ENCODE results near the gene TEK.
A peak's percentile ranks its signal among the peaks of the same experiment; 100 is the strongest.

TEK gene

DNA sequence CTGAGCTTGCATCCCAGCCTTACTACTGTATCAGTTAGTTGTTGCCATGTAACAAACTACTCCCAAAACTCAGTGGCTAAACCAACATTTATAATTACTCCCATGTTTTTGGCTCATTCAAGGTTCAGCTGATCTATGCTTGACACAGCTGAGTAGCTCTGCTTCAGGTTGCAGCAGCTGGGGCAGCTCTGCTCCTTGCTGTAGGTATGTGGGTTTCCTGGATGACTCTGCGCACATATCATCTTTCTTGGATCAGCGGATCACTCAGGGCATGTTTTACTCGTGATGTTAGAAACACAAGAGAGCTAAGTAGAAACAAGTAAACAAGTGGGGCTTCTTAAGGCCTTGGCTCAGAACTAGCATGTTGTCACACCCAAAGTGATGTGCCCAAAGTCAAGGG lies 15.1 kb downstream of the TEK start:
- no peak for DNase-seq

DNA sequence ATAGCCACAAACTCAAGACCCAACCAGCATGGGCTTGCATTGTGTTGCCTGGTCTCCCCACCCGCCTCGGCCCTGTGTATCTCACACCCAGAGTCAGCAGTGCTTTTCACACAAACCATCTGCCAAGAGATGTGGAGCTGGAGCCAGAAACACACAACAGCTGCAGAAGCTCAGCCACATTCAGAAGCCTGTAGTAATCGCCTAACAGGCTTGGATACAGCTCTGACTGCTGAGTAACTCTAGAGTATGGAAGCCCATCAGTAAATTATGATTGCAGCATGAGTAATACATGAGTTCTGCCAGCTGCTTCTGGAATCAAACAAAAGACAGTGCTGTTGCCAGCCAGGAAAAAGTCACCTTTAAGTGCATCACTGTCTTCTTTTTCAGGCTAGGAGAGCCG lies 16.0 kb downstream of the TEK start:
- DNase-seq: peak in 49 of 58 donors; percentile 3 to 80 (median 35)

DNA sequence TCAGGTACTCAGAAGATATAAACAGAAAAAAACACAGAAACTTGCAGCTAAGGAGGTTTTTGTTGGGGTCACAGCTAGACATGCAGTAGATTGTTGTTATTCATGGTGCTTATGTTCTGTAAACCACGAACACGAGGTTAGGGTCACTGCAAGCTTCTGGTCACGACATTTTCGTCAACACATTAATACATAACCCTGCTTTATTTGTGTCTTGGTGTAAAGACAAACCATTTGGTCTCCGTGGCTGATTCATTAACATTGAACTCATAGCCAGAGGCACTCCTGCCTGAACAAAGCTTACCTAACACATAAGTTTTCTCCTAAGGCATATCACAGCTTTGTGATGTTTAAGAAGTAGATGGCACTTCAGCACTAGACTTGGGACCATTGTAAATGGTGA lies 16.9 kb downstream of the TEK start:
- DNase-seq: no peak

DNA sequence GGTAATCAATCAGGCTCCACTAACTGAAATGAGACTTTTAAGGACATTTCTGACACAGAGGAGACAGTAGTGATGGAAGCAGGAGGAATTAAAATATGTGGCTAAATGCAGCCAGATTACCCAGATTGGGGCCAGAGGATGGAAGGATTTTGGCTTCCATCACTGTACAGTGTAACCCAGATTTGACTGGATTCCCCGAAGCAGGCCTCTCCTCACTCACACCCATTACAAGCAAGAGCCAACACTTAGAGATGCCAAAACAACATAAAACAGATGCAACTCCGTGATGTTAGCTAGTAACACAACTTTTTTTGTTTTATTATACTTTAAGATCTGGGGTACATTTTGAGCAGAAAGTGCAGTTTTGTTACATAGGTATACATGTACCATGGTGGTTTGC lies 17.6 kb downstream of the TEK start:
- no peak for DNase-seq

DNA sequence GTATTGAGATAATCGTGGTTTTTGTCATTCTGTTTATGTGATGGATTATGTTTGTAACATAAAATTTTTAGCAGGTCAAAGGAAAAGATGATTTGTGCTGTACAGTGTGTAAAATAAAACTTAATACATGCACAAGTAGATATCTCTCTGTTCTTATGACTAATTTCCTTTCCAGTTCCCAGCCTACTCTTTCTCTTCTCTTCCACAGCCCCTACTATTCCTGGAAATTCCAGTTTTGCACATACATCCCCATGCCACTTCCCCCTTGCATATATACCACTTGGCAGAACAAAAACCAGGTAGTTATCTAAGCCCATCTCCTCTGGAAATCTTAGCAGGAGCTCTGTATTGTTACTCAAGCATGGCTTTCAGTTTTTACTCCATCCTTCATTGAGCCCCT lies 20.2 kb downstream of the TEK start:
- DNase-seq: no peak

DNA sequence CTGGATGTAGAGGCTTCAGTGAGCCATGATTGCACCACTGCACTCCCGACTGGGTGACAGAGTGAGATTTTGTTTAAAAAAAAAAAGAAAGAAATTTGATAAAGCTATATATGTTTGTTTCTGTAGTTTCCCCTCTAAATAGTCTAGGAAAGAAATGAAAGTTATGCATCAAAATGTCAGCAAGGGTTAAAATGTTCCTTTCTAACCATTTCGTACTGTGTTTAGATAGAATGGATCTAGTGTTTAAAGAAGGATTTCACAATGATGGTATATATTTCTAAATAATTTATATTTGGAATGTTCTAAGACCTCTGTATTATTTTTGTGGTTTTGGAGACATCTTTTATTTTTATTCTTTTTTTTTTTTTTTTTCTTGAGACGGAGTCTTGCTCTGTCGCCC lies 22.7 kb downstream of the TEK start:
- no peak for DNase-seq

DNA sequence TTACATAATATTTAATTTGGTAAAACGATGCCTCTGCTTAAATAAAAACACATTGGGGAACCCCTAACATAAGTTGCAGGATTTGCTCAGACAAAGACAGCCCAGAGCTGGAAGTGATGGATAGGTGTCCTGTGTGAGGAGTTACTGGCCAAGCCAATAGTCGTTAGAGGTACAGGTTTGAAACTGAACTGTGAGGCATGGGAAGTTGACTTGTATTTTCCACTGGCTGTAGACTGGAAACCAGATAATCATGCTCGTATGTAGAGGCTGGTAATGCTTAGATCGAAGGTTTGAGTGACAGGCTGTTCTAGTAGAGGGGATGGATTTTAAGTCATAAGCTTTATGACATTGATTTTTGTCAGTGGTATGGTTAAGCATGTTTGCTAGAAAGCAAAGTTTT lies 24.8 kb downstream of the TEK start:
- DNase-seq: no peak

DNA sequence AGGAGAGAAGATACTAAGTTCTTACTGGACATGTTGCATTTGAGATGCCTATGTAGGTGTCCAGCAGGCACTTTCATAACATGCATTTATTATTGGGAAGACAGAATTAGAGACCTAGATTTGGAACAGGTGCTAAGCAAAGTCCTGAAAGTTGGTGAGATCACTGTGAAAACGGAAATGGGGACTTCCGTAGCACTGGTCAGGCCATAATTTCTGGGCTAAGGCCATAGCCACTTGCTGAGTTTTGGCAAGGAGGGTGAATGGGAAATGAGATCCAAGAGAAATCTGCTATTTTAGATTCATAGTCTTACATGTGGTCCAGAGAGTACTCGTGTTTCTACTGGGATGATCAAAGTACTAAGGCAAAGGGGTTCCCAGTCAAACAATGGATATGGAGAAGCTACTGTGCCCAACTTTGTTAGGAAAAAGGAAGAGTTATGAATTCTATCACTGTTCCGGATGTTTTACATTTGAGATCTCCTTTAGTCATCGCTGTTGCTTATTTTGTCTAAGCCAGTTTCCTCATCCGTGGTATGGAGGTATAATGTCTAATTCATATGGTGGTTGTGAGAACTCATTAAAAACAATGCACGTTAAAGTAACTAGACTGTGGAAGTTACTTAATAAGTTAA lies 33.4 kb downstream of the TEK start:
- no peak for DNase-seq

DNA sequence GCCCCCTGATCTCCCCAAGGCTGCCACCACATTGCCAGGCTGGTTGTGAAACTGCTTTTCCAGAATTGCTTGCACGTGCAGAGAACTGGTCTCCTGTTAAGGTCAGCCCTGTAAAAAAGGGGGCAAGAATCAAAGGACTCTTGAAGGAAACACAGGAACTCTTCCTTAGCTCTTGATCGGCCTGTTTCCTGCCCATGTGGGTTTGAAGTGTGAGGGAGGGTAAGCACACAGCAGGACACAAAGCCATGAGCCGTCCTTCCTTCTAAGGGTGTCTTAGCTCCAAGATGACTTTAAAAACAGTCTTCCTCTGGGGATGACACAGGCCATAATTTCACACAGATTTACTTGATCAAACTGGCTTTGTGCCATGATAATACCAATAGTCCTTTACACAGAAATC lies 36.1 kb downstream of the TEK start:
- no peak for DNase-seq

DNA sequence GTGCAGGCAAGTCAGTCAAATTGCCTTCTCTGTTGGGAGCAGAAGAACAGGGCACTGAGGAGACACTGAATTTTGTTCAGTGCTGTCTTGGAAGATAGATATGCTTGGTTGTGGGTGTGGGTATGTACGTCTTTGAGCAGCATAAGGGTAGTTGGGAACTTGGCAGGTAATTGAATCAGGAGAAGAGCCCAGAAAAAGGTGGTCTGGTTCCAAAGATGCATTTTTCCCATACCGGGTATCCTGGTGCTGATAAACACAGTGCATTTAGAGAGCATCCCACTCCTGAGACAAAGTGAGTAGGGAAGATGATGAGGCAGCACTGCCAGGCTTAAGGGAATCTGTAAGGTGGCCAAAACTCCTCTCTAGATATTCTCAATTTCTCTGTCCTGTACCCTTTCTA lies 40.6 kb downstream of the TEK start:
- DNase-seq: peak in 1 of 58 donors; percentile 9

DNA sequence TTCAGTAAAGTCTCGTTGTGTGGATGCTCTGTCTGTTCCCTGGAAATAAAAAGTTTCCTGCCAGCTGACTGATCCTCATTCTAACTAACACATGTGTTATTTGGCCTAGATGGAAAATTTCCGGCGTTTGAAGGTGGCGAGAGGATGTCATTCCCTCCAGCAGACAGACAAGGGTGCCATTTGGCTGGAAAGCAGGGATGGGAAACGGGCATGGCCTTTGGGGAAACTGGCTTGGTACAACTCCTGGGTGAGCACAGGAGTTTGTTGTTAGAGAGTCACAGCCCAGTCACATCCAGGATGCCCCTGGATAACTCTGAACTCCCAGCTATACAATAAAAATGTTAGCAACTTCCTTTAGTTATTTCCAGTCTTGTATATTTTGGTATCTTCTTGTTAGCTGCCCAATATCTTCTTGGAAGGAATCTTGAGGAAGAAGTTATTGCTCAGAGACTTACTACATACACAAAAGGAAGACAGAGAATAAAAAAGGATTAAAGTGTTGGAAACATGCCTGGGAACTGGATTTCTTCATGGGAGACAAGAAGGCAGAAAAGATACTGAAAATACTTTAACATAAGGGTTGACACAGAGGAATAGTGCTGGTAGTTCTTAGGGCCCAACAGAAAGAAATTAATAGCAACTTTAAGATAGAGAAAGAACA lies 41.9 kb downstream of the TEK start:
- DNase-seq: no peak

DNA sequence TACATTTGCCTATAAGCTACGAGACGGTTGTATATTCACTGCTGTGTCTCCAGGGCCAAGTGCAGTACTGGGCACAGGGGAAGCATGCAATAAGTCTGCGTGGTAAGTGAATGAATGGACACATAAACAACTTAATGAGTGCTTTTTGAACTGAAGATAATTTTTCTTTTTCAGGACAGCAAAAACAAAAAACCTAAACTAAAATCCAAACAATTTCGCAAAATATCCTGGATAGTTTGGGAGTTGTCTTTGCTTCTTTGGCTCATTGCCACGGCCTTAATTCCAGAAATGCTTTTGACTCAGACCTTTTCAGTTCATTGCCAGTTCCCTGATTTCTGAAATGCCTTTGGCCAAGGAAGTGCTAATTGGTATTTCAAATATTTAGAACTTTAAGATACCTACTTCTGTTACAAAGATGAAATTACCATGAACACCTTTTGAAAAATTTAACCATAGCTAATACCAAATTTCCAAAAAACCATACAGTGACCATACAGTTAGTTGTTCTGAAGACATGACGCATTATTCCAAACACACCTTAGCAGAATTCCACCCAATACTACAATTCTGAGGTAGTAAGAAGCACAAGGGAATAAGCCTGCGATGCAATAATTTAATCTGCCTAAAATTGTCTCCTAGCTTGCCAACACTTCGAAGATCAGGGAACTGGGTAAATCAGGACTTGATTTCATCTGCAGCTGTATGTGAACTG lies 42.8 kb downstream of the TEK start:
- no peak for DNase-seq

DNA sequence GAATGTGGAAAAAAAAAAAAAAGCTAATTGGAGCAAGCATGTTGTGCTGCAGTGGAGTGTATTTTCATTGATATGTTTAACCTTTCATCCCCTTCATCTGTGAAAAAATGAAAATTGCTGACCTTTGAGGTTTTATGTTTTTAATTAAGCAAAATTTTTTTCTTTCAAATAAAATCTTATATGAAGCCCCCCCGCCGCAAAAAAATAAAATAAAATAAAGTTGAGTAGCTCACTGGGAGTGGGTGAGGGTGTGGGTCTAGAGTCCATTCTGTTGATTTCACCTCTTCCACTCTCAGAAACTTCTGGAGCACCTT lies 43.3 kb downstream of the TEK start:
- no peak for DNase-seq

DNA sequence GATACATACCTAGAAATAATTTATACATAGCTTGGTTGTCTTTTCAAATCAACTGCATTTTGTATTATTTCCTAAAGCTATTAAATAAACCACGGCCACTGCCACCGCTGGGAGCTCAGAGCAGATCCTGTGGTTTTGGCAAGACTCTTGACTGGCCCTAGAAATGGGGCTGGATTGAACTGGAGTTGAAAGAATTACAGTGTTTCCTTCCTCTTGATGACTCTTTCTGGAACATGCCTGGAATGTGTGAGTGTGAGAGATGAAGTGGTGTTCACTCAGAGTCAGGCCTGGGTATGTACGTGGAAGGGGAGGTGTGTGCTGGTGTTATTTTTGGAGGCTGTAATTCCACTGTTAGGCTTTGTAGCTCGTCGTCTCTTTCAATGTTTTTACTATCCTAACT lies 45.9 kb downstream of the TEK start:
- no peak for DNase-seq

DNA sequence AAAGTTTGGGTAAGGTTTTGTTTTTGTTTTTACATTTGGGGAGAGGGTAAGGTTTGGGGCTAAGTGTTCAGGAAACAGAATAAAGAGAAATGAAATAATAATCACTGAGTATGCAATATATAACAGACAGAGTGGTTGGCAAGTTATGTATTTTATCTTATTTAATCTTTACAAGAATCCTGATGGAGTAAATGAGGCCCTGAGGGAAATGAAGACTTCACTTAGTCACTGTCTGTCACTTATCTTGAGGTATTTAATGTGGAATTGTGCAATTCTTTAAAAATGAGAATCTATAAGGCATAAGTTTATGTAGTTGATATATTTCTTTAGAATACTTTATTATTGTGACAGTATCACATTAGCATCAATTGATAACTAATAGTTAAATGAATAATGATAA lies 48.1 kb downstream of the TEK start:
- no peak for DNase-seq

DNA sequence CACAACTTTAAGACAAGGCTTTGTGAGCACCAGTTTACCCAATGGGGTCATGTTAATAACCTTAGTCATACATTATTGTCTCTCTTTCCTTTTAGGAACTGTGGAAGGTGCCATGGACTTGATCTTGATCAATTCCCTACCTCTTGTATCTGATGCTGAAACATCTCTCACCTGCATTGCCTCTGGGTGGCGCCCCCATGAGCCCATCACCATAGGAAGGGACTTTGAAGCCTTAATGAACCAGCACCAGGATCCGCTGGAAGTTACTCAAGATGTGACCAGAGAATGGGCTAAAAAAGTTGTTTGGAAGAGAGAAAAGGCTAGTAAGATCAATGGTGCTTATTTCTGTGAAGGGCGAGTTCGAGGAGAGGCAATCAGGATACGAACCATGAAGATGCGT lies 48.7 kb downstream of the TEK start:
- no peak for DNase-seq

DNA sequence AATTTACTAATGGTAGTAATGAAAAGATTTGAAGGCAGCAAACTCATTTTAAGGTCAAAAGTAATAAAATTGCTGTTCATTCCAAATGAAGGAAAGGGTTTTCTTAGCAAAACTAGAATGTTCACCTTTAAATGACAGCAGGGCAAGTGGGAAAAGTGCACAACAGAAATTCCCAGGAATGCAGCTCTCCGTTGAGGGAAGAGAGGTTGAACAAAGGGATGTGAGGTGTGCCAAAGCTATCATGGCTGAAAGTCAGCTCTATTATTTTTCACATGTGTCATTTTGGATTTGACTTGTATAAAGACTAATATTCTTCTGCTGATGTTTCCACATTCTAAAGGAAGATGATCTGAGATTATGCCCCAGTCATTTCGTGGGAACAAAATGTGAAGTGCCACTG lies 51.6 kb downstream of the TEK start:
- DNase-seq: no peak

DNA sequence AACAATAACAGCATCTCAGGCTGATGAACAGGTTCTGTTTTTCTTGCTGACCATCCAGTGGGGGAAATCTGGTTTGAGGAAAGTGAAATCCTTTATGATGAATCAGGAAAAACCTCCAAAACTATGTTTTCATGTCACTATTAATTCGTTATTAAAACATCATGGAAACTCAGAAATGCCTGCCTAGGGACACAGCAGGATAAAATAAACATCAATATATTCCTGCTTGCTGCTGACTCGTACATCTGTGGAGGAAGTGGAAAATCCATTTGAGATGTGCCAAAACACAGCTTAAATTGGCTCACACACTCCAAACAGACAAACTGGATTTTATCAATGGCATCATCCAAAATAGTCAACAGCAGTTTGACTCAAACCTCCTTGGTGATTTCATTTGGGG lies 53.0 kb downstream of the TEK start:
- DNase-seq: no peak

DNA sequence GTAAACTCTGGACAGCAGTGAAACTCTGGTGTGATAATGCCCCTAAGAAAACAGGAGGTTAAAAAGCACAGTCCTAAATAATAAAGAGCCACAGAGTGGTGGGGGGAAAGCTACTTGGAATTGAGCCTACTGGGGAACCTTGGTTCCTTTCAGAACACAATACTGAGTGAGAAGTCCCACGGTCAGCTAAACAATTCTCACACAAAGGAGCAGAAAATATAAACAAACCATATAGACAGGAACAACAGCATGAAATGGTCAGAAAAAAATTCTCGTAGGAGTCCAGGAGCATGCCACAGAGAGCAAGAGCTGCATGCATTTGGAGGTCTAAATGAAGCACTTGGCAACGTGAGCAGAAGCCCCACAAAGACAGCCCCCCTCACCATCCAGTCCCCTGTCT lies 56.0 kb downstream of the TEK start:
- DNase-seq: no peak

DNA sequence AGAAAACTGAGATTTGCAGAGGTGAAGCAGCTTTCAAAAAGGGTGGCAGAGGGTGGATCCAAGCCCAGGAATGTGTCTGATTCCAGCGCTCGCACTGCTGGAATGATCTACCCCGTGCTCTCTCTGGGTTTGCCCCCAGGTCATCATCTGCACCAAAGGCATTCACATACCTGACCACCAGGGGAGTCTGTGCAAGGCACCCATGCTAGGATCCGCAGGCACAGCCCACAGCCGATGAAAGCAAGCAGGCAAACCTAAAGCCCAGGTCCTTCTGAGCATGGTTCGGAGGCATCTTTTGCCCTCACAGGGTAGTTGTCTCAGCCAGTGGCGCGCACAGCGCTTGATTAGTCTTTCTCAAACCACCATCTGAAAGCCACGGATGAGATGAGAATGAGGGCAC lies 56.6 kb downstream of the TEK start:
- no peak for DNase-seq

DNA sequence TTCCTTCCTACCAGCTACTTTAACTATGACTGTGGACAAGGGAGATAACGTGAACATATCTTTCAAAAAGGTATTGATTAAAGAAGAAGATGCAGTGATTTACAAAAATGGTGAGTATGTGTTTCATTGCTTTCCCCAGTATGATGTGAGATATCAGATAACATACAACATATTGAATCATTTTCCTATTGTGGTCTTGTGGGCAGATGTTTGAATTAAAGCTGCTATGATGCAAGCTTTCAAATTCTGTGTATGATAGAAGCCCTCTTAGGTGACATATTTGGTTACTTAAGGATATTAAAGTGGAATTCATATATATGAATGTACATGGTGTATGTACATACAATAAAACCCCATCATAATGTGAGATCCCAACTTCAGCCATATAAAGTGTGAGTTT lies 59.5 kb downstream of the TEK start:
- no peak for DNase-seq

DNA sequence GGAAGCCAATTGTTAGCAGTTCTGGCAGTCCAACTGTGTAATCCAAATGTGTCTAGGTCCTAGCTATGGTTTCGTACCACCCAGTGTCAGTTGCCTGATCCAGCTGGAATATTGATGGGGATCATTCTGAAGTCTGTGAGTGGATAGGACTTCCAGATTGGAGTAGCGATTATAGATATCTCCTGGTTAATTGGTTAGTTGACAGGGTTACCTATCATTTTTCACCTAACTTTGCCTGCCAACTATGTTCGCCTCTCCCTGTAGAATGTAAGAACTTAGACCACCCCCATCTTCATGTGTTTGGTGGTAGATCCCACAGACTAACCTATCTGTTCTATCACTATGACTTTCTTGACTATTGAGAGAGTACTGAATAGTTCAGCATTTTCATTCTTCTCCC lies 59.9 kb downstream of the TEK start:
- no peak for DNase-seq

DNA sequence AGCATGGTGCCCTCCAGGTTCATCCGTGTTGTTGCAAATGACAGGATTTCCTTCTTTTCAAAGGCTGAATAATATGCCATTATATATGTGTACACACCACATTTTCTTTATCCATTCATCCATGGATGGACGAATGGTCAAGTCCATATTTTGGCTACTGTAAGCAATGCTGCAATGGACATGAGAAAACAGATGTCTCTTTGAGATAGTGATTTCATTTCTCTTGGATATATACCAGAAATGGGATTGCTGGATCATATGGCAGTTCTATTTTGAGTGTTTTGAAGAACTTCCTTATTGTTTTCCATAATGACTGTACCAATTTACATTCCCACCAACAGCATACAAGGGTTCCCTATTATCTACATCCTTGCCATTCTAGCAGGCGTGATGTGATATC lies 67.9 kb downstream of the TEK start:
- no peak for DNase-seq

Data from anterior cingulate cortex (tissue), 58 donors.